ENCODE results near the gene OR52K1. TPM values are rescaled to one million over a fixed set of nuclear protein-coding genes. Genes with fewer than 3 reads are reported as not detected.

OR52K1 gene
- polyA plus RNA-seq, 2 of the 4 experiments (the other 2 are of a cell fraction), result not detected

GRCh38 chr11:4460151-4460550 lies 22.3 kb upstream of the OR52K1 start:
- Histone ChIP-seq H3K4me1 (no peaks in the 10 kb centered on the region), H3K4me3 (no peak overlapping the region), H3K4me2 (no peak overlapping the region), H3K27ac (no peak overlapping the region), H3K9me3 (peaks cover 13% of the 10 kb centered on the region; the same call in 2 of the 3 replicates)
- DNase-seq (ENCODE audit: low read depth in 1 of 2, low spot score in 1 of 2) (no peak), ATAC-seq (no peak), FAIRE-seq (no peak)
- ChIA-PET POLR2A (no interaction called here), CTCF (interaction anchor here (1.1 kb wide), 1 partner anchor 278 kb away, joined by 3 read pairs; no protein-coding TSS in a partner anchor)
- 61% methylated on average over 4 of the region's 4 CpGs for WGBS (ENCODE audit: missing lambda C conversion rate)
- TF ChIP-seq MAFK (IDR thresholded peaks at IDR 0.05; ENCODE audit: partially characterized antibody) (no peak), POLR2AphosphoS2 (conservative IDR thresholded peaks at IDR 0.05; ENCODE audit: low read length) (no peak), CBX8 (IDR thresholded peaks at IDR 0.05) (no peak), ZSCAN20 (CRISPR knock-in tag; IDR thresholded peaks at IDR 0.05) (no peak), RAD21 (conservative IDR thresholded peaks at IDR 0.05 in 1 of 2, IDR thresholded peaks at IDR 0.05 in 1 of 2) (no peak), HEYL (CRISPR knock-in tag; IDR thresholded peaks at IDR 0.05) (no peak), HOXA7 (CRISPR knock-in tag; IDR thresholded peaks at IDR 0.05) (no peak), FOXS1 (CRISPR knock-in tag; IDR thresholded peaks at IDR 0.05) (no peak), CEBPB (IDR thresholded peaks at IDR 0.05) (no peak), MAZ (IDR thresholded peaks at IDR 0.05; ENCODE audit: borderline replicate concordance, low read depth, low read length) (no peak), CTCF (IDR thresholded peaks at IDR 0.05) (no peak), ESRRA (IDR thresholded peaks at IDR 0.05; ENCODE audit: borderline replicate concordance, low read length) (no peak), E2F6 (IDR thresholded peaks at IDR 0.05; ENCODE audit: borderline replicate concordance, low read depth) (no peak), NR3C1 (IDR thresholded peaks at IDR 0.05) (no peak), BHLHE40 (IDR thresholded peaks at IDR 0.05; ENCODE audit: low read depth, low read length) (no peak), EHF (CRISPR knock-in tag; IDR thresholded peaks at IDR 0.05) (no peak), EP300 (IDR thresholded peaks at IDR 0.05) (no peak)

- POLR2A ChIA-PET, result no interaction called here
- no peak for FAIRE-seq
- H3K4me1 ChIP-seq, result no peaks in the 10 kb centered on the region
- DNase-seq (ENCODE audit: low read depth in 1 of 2, low spot score in 1 of 2), result peak in 1 of 2 experiments; percentile 37
- H3K27ac ChIP-seq, result no peak overlapping the region; a peak in 1 of 6 replicates
- ATAC-seq, result no peak
- H3K4me2 ChIP-seq, result no peak overlapping the region
- no peak for TF ChIP-seq POLR2AphosphoS2 (conservative IDR thresholded peaks at IDR 0.05; ENCODE audit: low read length)
- TF ChIP-seq TP53 (CRISPR knock-in tag; IDR thresholded peaks at IDR 0.05), result peak; percentile 80; the same call in 1 of the 2 replicates
- CTCF ChIA-PET, result interaction anchor here (1.9 kb wide), 1 partner anchor 29 kb away, joined by 4 read pairs; no protein-coding TSS in a partner anchor
- 62% methylated on average over 5 of the region's 5 CpGs for WGBS (ENCODE audit: missing lambda C conversion rate)
- H3K9me3 ChIP-seq, result peaks cover 17% of the 10 kb centered on the region; the same call in 2 of the 3 replicates
- no peak overlapping the region for H3K4me3 ChIP-seq
Observed at GRCh38 chr11:4464216-4465159, 18.0 kb upstream of the OR52K1 start.

- TF ChIP-seq HDAC2 (IDR thresholded peaks at IDR 0.05) (no peak), CBX8 (IDR thresholded peaks at IDR 0.05) (no peak), TFCP2L1 (CRISPR knock-in tag; IDR thresholded peaks at IDR 0.05) (no peak), PHF8 (IDR thresholded peaks at IDR 0.05; ENCODE audit: borderline replicate concordance, low read depth) (no peak), MAZ (IDR thresholded peaks at IDR 0.05; ENCODE audit: borderline replicate concordance, low read depth, low read length) (no peak)
- Histone ChIP-seq H3K9me3 (peaks cover 17% of the 10 kb centered on the region; the same call in 2 of the 3 replicates), H3K4me3 (no peak overlapping the region), H3K27ac (no peak overlapping the region), H3K4me2 (no peak overlapping the region), H3K4me1 (no peaks in the 10 kb centered on the region)
- ChIA-PET CTCF (interaction anchor here (1.1 to 4.7 kb wide), 2 partner anchors 34 to 278 kb away, joined by 4 to 15 read pairs; no protein-coding TSS in a partner anchor), POLR2A (no interaction called here)
- 59% methylated on average over 1 of the region's 1 CpG for WGBS (ENCODE audit: missing lambda C conversion rate)
- ATAC-seq, result no peak
- DNase-seq (ENCODE audit: low read depth in 1 of 2, low spot score in 1 of 2), result no peak
- FAIRE-seq, result no peak
Observed at GRCh38 chr11:4465407-4465806, 17.0 kb upstream of the OR52K1 start.

Data from A549 (cell line).